Measurements from ENCODE around the gene MAP4K4.

The MAP4K4 gene

DNA sequence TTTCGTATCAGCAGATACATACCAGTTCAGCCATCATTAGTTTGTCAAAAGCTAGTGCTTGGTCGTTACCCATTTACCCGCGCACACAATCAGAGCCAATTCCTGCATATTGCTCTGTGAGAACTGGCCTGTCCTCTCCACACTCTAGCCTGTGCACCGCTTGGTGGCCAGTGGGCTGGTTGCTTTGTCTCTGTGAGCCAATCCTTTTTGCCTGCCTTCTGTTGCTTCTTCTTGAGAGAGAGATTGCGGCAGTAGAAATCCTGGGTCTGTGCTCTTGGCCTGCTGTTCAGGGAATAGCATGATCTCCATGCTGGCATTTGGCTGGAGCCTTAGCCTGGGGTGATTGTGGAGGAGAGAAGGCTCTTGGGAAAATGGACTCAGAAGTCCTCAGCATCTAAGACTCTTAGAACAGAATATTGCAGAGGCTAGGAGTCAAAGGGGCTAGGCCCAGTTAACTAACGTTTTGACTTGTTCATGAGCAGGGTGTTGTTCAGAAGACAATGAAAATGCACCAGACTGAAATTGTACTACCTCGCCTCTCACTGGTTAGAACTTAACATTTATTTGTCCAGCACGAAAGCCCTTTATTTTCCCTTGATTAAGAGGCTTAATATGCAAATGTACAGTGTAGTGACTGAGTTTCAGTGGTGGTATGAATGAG lies 37.1 kb downstream of the MAP4K4 start:
- TF ChIP-seq, protein P1, sequence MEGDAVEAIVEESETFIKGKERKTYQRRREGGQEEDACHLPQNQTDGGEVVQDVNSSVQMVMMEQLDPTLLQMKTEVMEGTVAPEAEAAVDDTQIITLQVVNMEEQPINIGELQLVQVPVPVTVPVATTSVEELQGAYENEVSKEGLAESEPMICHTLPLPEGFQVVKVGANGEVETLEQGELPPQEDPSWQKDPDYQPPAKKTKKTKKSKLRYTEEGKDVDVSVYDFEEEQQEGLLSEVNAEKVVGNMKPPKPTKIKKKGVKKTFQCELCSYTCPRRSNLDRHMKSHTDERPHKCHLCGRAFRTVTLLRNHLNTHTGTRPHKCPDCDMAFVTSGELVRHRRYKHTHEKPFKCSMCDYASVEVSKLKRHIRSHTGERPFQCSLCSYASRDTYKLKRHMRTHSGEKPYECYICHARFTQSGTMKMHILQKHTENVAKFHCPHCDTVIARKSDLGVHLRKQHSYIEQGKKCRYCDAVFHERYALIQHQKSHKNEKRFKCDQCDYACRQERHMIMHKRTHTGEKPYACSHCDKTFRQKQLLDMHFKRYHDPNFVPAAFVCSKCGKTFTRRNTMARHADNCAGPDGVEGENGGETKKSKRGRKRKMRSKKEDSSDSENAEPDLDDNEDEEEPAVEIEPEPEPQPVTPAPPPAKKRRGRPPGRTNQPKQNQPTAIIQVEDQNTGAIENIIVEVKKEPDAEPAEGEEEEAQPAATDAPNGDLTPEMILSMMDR (conservative IDR thresholded peaks at IDR 0.05; ENCODE audit: control insufficient read depth, insufficient read depth, low read depth, low read length), result no peak
- no peak for DNase-seq (ENCODE audit: low read depth)

DNA sequence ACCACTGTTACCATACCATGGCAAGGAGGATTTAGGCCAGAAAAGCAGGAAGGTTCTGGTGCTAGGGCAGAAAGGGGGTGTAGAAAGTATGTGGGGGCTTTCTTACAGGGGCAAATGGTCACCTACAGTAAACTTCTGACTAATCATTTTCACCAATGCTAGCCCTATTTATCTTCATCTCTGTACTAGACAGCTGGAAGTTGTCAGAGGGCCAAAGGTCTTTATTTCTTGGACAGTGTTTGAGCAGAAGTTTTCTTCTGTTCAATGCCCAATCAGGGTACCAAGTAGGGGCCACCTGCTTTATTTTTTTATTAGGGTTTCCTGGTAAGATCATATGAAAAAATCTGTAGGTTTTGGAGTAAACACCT lies 37.6 kb downstream of the MAP4K4 start:
- DNase-seq (ENCODE audit: low read depth), result no peak
- TF ChIP-seq, protein P1 (conservative IDR thresholded peaks at IDR 0.05; ENCODE audit: control insufficient read depth, insufficient read depth, low read depth, low read length), result no peak
- H3K4me3 ChIP-seq (ENCODE audit: control insufficient read depth, low read depth, low read length), result no peak overlapping the region

More for the DNA sequence above, 37.1 kb downstream of the MAP4K4 start:
- no peak overlapping the region for H3K4me3 ChIP-seq (ENCODE audit: control insufficient read depth, low read depth, low read length)

DNA sequence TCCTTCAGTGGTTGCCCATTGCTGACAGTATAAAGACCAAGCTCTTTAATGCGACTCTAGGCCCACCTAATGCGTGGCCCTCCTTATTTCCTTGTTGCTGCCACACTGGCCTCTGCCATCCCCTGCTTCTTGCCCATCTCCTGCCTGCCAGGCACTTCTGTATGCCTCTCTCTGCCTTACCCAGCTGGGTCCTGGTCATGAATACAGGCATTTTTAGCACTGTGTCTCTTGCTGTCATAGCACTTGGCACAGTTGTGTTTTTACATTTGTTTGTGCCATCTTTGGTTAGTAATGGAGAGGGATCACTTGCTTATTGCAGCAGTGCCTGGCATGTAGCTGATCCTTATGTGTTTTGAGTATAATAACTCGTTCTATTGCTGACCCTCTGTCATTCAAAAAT lies 38.7 kb downstream of the MAP4K4 start:
- DNase-seq (ENCODE audit: low read depth), result no peak
- no peak overlapping the region for H3K4me3 ChIP-seq (ENCODE audit: control insufficient read depth, low read depth, low read length)
- TF ChIP-seq, protein P1 (conservative IDR thresholded peaks at IDR 0.05; ENCODE audit: control insufficient read depth, insufficient read depth, low read depth, low read length), result no peak

DNA sequence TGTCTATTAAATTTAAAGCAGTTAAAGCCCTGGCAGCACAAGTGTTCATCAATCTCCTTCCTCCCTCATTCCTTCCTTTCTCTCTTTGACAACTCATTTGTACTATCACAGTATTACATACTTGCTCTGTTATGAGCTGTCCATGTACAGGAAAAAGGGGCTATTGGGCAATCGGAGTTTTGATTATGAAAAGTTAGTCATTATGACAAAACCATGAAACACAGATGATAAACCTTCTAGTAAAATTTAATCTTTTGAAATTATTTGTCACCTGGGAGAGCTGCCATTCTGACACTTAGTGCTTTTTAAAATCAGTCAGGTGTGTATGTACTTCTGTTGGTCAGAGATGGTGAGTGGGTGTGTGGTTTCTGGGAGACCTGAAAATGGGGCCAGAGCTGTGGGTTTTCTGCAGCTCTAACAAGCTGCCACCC lies 39.4 kb downstream of the MAP4K4 start:
- TF ChIP-seq, protein P1 (conservative IDR thresholded peaks at IDR 0.05; ENCODE audit: control insufficient read depth, insufficient read depth, low read depth, low read length), result no peak
- DNase-seq (ENCODE audit: low read depth), result peak; percentile 87
- no peak overlapping the region for H3K4me3 ChIP-seq (ENCODE audit: control insufficient read depth, low read depth, low read length)

DNA sequence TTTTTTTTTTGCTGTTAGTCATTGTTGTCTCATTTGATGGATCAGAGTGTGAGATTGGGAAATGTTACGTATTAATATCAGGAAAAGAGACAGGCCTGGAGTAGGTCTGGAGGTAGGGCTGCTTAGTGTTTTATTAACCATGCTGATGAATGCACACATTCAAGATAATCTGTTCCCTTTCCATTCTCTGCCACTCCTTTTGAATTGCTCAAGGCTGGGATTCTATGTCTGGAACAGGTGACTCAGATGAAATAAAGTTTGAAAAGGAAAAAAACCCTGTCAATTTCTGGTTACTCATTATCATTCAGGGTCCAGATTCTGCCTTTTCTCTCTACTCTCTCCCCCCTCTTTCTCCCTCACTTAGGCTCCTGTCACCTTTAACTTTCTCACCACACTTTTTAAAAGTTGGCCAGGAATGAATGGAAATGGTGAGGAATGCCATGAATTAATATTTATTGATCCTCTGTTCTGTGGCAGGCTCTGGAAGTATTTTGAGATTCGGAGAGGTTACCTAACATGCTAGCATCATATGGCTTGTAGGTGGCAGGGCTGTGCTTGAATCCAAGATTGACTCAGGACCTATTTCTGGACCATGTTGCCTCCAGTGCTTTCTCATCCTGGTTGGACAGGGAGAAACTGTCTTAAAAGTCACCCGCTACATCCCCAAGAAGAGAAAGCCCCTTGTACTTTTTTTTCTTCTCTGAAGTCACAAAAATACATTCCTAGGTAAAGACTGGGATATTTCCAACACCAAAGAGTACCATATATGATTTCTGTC lies 40.2 kb downstream of the MAP4K4 start:
- H3K4me3 ChIP-seq (ENCODE audit: control insufficient read depth, low read depth, low read length), result no peak overlapping the region
- peak; percentile 65 for DNase-seq (ENCODE audit: low read depth)
- TF ChIP-seq, protein P1 (conservative IDR thresholded peaks at IDR 0.05; ENCODE audit: control insufficient read depth, insufficient read depth, low read depth, low read length), result no peak

DNA sequence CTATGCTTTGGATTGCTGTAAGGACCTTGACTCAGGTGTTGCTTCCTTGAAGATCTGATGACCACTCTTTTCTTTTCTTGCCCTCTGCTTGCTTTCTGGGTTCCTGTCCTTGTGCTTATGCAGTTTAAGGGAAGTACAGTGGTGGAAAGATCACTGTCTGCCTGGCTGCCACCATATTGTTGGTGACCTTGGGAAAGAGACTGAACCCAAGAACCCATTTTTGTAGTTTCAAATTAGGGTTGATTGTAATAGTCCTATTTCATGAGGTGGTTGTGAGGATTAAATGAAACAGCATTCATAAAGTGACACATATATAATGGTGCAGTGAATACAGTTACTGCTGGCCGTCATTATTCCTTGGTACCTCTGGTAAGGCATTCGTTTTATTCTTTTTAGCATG lies 41.1 kb downstream of the MAP4K4 start:
- H3K4me3 ChIP-seq (ENCODE audit: control insufficient read depth, low read depth, low read length), result no peak overlapping the region
- DNase-seq (ENCODE audit: low read depth), result no peak
- TF ChIP-seq, protein P1 (conservative IDR thresholded peaks at IDR 0.05; ENCODE audit: control insufficient read depth, insufficient read depth, low read depth, low read length), result no peak

Data from fibroblast of mammary gland (primary cell).